Tibial nerve (tissue), 4 donors: ENCODE results near the gene FNDC11. TPM values are rescaled to one million over a fixed set of nuclear protein-coding genes. Genes with fewer than 3 reads are reported as not detected.
A peak's percentile ranks its signal among the peaks of the same experiment; 100 is the strongest.

Source experiments
- DNase-seq, 2 donors: peaks; one replicate each; pipeline ENCODE4 v3.0.0-alpha.2; 2019; ENCODE audit warnings: low spot score in 2 of 2
- H3K27ac ChIP-seq, 4 donors: fragments of 200-600 bp; sonication (generic) in 3 of 4; one replicate each; pipeline ENCODE4 v1.5.1; 2017 to 2019; ENCODE audit warnings: mild to moderate bottlenecking in 1 of 4
- H3K27me3 ChIP-seq, 2 donors: fragments of 200-600 bp; sonication (generic) in 1 of 2; one replicate each; pipeline versions ENCODE4 v1.5.1 to v1.6.0; 2017 to 2019
- H3K36me3 ChIP-seq, 3 donors: fragments of 200-600 bp; sonication (generic); one replicate each; pipeline ENCODE4 v1.5.1; 2018 to 2019
- H3K4me1 ChIP-seq, 4 donors: fragments of 200-600 bp; sonication (generic) in 3 of 4; one replicate each; pipeline ENCODE4 v1.5.1; 2017 to 2019
- H3K4me3 ChIP-seq, 4 donors: fragments of 200-600 bp; sonication (generic) in 3 of 4; one replicate each; pipeline ENCODE4 v1.5.1; 2017 to 2019; ENCODE audit warnings: mild to moderate bottlenecking in 1 of 4, moderate library complexity in 1 of 4
- H3K9me3 ChIP-seq, 4 donors: fragments of 200-600 bp; sonication (generic) in 3 of 4; one replicate each; pipeline ENCODE4 v1.5.1; 2017 to 2019
- EP300 ChIP-seq, 2 donors: sonication (generic); formaldehyde crosslinking; IDR thresholded peaks; one replicate each; pipeline ENCODE4 v1.6.1; 2017; ENCODE audit warnings: antibody characterized with exemption in 2 of 2, mild to moderate bottlenecking in 1 of 2
- POLR2A ChIP-seq, 2 donors: fragments of 450-650 bp; IDR thresholded peaks; one replicate each; pipeline ENCODE4 v1.6.1; 2017; ENCODE audit warnings: antibody characterized with exemption in 2 of 2, mild to moderate bottlenecking in 2 of 2, moderate library complexity in 2 of 2
- WGBS, 2 donors: methylation state at CpG; one replicate each; pipeline ENCODE4 v1.1.5; 2018; 5-methylcytosine and 5-hydroxymethylcytosine counted together
- total RNA-seq, 4 donors: library from RNA; depleted of rRNA; stranded (reverse); fragments of >200 nt; gene quantifications; one replicate each; pipeline ENCODE4 v1.1.0, GENCODE V29; 2016
- TF ChIP-seq, protein P1 (sequence below), 5 experiments: fragments of 200-600 bp in 3 of 5; fragments of 450-650 bp in 2 of 5; sonication (generic) in 3 of 5; IDR thresholded peaks; one replicate each; pipeline ENCODE4 v1.5.1; 2016 to 2019; ENCODE audit warnings: antibody characterized with exemption in 5 of 5, mild to moderate bottlenecking in 3 of 5, moderate library complexity in 2 of 5

The FNDC11 gene, protein sequence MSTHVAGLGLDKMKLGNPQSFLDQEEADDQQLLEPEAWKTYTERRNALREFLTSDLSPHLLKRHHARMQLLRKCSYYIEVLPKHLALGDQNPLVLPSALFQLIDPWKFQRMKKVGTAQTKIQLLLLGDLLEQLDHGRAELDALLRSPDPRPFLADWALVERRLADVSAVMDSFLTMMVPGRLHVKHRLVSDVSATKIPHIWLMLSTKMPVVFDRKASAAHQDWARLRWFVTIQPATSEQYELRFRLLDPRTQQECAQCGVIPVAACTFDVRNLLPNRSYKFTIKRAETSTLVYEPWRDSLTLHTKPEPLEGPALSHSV
- total RNA-seq = 1 to 10 TPM in 1 of 4 donors, under 1 TPM in 2, not detected in 1; 0.21 to 1.4 (median 0.30) TPM

- H3K27ac ChIP-seq = peak within 1 kb of the TSS in 2 of 4 donors; percentile 50 to 58
- no peak for DNase-seq
- peaks cover 0 to 18% of the 10 kb centered on the region in 2 donors for H3K27me3 ChIP-seq
Observed at GRCh38 chr20:63553933-63554290, at the start of gene FNDC11. TSS of gene FNDC11 (plus strand) at chr20:63554159. CDS start at chr20:63555664, 1,505 bp downstream.

DNA sequence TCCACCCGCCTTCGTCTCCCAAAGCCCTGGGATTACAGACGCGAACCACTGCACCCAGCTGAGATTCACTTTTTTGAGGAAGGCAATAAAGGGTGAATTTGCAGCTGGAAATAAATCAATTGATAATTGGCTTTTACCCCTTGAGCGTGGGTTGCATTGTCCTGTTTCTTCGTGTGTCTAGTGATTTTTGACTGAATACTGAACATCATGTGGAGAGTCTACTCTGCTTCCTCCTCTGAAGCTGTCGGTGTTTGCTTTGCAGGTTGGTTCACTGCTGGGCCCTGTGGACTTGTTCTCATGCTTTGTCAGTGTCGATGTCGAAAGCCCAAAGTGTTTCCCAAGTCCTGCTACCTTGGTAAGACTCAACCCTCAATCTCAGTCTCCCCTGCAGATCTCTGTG, 49.3 kb upstream of the FNDC11 start:
- H3K4me3 ChIP-seq = no peak overlapping the region
- no peaks in the 10 kb centered on the region for H3K36me3 ChIP-seq
- H3K27me3 ChIP-seq = peaks cover 0 to 54% of the 10 kb centered on the region in 2 donors
- DNase-seq = no peak
- WGBS, 2 donors = 84 to 93% methylated on average over 9 of the region's 9 CpGs
- TF ChIP-seq, protein P1, sequence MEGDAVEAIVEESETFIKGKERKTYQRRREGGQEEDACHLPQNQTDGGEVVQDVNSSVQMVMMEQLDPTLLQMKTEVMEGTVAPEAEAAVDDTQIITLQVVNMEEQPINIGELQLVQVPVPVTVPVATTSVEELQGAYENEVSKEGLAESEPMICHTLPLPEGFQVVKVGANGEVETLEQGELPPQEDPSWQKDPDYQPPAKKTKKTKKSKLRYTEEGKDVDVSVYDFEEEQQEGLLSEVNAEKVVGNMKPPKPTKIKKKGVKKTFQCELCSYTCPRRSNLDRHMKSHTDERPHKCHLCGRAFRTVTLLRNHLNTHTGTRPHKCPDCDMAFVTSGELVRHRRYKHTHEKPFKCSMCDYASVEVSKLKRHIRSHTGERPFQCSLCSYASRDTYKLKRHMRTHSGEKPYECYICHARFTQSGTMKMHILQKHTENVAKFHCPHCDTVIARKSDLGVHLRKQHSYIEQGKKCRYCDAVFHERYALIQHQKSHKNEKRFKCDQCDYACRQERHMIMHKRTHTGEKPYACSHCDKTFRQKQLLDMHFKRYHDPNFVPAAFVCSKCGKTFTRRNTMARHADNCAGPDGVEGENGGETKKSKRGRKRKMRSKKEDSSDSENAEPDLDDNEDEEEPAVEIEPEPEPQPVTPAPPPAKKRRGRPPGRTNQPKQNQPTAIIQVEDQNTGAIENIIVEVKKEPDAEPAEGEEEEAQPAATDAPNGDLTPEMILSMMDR (IDR thresholded peaks at IDR 0.05) = no peak
- TF ChIP-seq EP300 (IDR thresholded peaks at IDR 0.05) = no peak
- no peak for TF ChIP-seq POLR2A (IDR thresholded peaks at IDR 0.05)
- peaks cover 0 to 44% (median 0%) of the 10 kb centered on the region in 4 donors for H3K9me3 ChIP-seq
- no peak overlapping the region for H3K27ac ChIP-seq
- peaks cover 0 to 1% (median under 1%) of the 10 kb centered on the region in 4 donors for H3K4me1 ChIP-seq

More at GRCh38 chr20:63553933-63554290, at the start of gene FNDC11:
- Histone ChIP-seq H3K9me3 (no peaks in the 10 kb centered on the region), H3K36me3 (peaks cover 0 to 16% (median 0%) of the 10 kb centered on the region in 3 donors), H3K4me3 (peak within 1 kb of the TSS; percentile 25 to 68 (median 55)), H3K4me1 (peaks cover 0 to 23% (median 13%) of the 10 kb centered on the region in 4 donors)
- 0 to 1% methylated on average over 9 to 18 of the region's 34 CpGs for WGBS, 2 donors
- TF ChIP-seq, protein P1 (IDR thresholded peaks at IDR 0.05) = no peak
- no peak for TF ChIP-seq EP300 (IDR thresholded peaks at IDR 0.05)
- TF ChIP-seq POLR2A (IDR thresholded peaks at IDR 0.05) = no peak

DNA sequence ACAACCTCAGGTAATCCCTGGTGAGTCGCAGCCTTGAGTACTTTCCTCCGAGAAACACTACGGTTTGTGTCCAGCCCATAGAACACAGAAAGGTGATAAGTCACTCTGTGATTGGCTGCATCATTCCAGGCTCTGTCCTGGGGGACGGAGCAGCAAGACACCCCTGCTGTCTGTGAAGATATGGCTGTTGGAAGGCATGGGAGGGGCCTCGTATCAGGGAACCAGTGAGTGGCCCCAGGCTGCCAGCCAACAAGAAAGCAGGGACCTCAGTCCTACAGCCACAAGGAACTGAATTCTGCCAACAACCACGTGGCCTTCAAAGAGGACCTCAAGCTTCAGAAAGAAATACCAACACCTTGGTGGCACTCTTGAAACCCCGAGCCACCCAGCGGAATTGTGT, 48.7 kb upstream of the FNDC11 start:
- no peak for DNase-seq

GRCh38 chr20:63505723-63506122, 48.2 kb upstream of the FNDC11 start:
- no peak for DNase-seq

More for the DNA sequence above, 48.7 kb upstream of the FNDC11 start:
- no peaks in the 10 kb centered on the region for H3K36me3 ChIP-seq
- 81 to 90% methylated on average over 8 of the region's 8 CpGs for WGBS, 2 donors
- TF ChIP-seq EP300 (IDR thresholded peaks at IDR 0.05) (no peak), POLR2A (IDR thresholded peaks at IDR 0.05) (no peak)
- TF ChIP-seq, protein P1 (IDR thresholded peaks at IDR 0.05) = no peak
- no peak overlapping the region for H3K27ac ChIP-seq
- H3K9me3 ChIP-seq = peaks cover 0 to 44% (median 0%) of the 10 kb centered on the region in 4 donors
- H3K27me3 ChIP-seq = peaks cover 0 to 54% of the 10 kb centered on the region in 2 donors
- H3K4me1 ChIP-seq = no peaks in the 10 kb centered on the region
- H3K4me3 ChIP-seq = no peak overlapping the region

More at GRCh38 chr20:63505723-63506122, 48.2 kb upstream of the FNDC11 start:
- Histone ChIP-seq H3K9me3 (peaks cover 0 to 44% (median 0%) of the 10 kb centered on the region in 4 donors), H3K4me1 (no peaks in the 10 kb centered on the region), H3K27ac (no peak overlapping the region), H3K4me3 (no peak overlapping the region), H3K27me3 (peaks cover 0 to 51% of the 10 kb centered on the region in 2 donors), H3K36me3 (no peaks in the 10 kb centered on the region)
- TF ChIP-seq EP300 (IDR thresholded peaks at IDR 0.05) = no peak
- no peak for TF ChIP-seq POLR2A (IDR thresholded peaks at IDR 0.05)
- TF ChIP-seq, protein P1 (IDR thresholded peaks at IDR 0.05) = no peak
- 82 to 85% methylated on average over 12 of the region's 12 CpGs for WGBS, 2 donors
